Testis (tissue), 3 donors: ENCODE data around the gene TEKT5. TPM values are rescaled to one million over a fixed set of nuclear protein-coding genes. Genes with fewer than 3 reads are reported as not detected.
A peak's percentile ranks its signal among the peaks of the same experiment; 100 is the strongest.

Source experiments
- DNase-seq: peaks from one replicate; pipeline ENCODE4 v3.0.0-alpha.2; 2019
- H3K27ac ChIP-seq, 2 donors: fragments of 200-600 bp; sonication (generic); one replicate each; pipeline ENCODE4 v1.5.1; 2019
- H3K27me3 ChIP-seq: fragments of 200-600 bp; sonication (generic); one replicate; pipeline ENCODE4 v1.5.1; 2019
- H3K36me3 ChIP-seq: fragments of 200-600 bp; sonication (generic); one replicate; pipeline ENCODE4 v1.5.1; 2017; ENCODE audit warnings: low read depth; ENCODE audit errors: missing control alignments
- H3K4me1 ChIP-seq: fragments of 200-600 bp; sonication (generic); one replicate; pipeline ENCODE4 v1.5.1; 2019
- H3K4me3 ChIP-seq, 2 donors: fragments of 200-600 bp; sonication (generic); one replicate each; pipeline ENCODE4 v1.5.1; 2017 to 2019
- H3K9me3 ChIP-seq: fragments of 200-600 bp; sonication (generic); one replicate; pipeline ENCODE4 v1.5.1; 2017
- POLR2A ChIP-seq: fragments of 450-650 bp; IDR thresholded peaks from one replicate; pipeline ENCODE4 v1.6.1; 2017; ENCODE audit warnings: antibody characterized with exemption, mild to moderate bottlenecking, moderate library complexity
- WGBS, 2 donors: methylation state at CpG; one replicate each; pipeline ENCODE4 v1.1.5; 2018; 5-methylcytosine and 5-hydroxymethylcytosine counted together
- intact Hi-C: fragments of 100-400 bp; cut with DNase I; formaldehyde crosslinking; loops from one replicate; pipeline ENCODE4 v1.15.1; 2023; ENCODE audit warnings: low total_unique reads
- polyA plus RNA-seq: library from polyadenylated mRNA; stranded (reverse); fragments of 350-450 nt; fragmentation: Illumina TruSeq; extraction: RNeasy Lipid Tissue Mini Kit (QIAGEN cat#74804); gene quantifications from one replicate; pipeline ENCODE4 v1.2.3, GENCODE V29; 2014; ENCODE audit warnings: low read depth, low replicate concordance; ENCODE audit not compliant: insufficient read depth
- total RNA-seq, 2 donors: library from RNA; depleted of rRNA; stranded (reverse); fragments of >200 nt; gene quantifications; one replicate each; pipeline ENCODE4 v1.2.3, GENCODE V29; 2016
- TF ChIP-seq, protein P1 (sequence below), 3 experiments: fragments of 450-650 bp in 2 of 3; fragments of 200-600 bp in 1 of 3; sonication (generic) in 1 of 3; IDR thresholded peaks; one replicate each; pipeline ENCODE4 v1.5.1; 2016 to 2019; ENCODE audit warnings: antibody characterized with exemption in 3 of 3, mild to moderate bottlenecking in 2 of 3, moderate library complexity in 1 of 3

Gene TEKT5
- total and polyA plus RNA-seq, 3 donors from 2014 or later, result 20.7 to 69.1 (median 35.6) TPM

DNA sequence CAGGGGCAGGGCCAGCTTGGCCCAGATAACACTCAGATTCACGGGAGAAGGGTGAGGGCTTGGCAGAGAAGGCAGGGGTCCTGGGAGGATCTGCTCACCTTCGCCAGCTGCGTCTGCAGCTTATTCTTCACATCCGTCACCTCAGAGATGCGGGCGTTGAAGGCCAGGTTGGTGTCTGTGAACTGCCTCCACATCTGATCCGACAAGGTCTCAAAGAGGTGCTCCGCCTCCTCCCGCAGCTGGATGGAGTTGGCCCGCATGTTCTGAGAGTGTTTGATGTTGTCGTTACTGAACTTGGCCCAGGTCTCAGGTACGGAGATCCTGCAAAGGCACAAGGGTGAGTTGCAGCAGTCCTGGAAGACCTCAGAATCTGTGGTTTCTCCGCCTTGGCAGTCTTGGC, 18.9 kb downstream of the TEKT5 start:
- H3K4me1 ChIP-seq, result no peaks in the 10 kb centered on the region
- WGBS, 2 donors, result 91% methylated on average over 12 to 13 of the region's 13 CpGs
- TF ChIP-seq, protein P1, sequence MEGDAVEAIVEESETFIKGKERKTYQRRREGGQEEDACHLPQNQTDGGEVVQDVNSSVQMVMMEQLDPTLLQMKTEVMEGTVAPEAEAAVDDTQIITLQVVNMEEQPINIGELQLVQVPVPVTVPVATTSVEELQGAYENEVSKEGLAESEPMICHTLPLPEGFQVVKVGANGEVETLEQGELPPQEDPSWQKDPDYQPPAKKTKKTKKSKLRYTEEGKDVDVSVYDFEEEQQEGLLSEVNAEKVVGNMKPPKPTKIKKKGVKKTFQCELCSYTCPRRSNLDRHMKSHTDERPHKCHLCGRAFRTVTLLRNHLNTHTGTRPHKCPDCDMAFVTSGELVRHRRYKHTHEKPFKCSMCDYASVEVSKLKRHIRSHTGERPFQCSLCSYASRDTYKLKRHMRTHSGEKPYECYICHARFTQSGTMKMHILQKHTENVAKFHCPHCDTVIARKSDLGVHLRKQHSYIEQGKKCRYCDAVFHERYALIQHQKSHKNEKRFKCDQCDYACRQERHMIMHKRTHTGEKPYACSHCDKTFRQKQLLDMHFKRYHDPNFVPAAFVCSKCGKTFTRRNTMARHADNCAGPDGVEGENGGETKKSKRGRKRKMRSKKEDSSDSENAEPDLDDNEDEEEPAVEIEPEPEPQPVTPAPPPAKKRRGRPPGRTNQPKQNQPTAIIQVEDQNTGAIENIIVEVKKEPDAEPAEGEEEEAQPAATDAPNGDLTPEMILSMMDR (IDR thresholded peaks at IDR 0.05), result no peak
- no peak for TF ChIP-seq POLR2A

GRCh38 chr16:10675216-10675615, 19.5 kb downstream of the TEKT5 start:
- no peak overlapping the region for H3K27ac ChIP-seq
- H3K36me3 ChIP-seq, result no peaks in the 10 kb centered on the region
- H3K4me1 ChIP-seq, result no peaks in the 10 kb centered on the region
- 83 to 87% methylated on average over 11 of the region's 11 CpGs for WGBS, 2 donors
- H3K27me3 ChIP-seq, result no peaks in the 10 kb centered on the region
- H3K4me3 ChIP-seq, result no peak overlapping the region
- TF ChIP-seq POLR2A, result no peak
- TF ChIP-seq, protein P1 (IDR thresholded peaks at IDR 0.05), result no peak
- no peaks in the 10 kb centered on the region for H3K9me3 ChIP-seq
- intact Hi-C loops, result no loop called here
- no peak for DNase-seq

More for the DNA sequence above, 18.9 kb downstream of the TEKT5 start:
- Histone ChIP-seq H3K27me3 (no peaks in the 10 kb centered on the region), H3K9me3 (no peaks in the 10 kb centered on the region), H3K36me3 (no peaks in the 10 kb centered on the region), H3K27ac (no peak overlapping the region), H3K4me3 (no peak overlapping the region)
- intact Hi-C loops, result no loop called here
- DNase-seq, result no peak

DNA sequence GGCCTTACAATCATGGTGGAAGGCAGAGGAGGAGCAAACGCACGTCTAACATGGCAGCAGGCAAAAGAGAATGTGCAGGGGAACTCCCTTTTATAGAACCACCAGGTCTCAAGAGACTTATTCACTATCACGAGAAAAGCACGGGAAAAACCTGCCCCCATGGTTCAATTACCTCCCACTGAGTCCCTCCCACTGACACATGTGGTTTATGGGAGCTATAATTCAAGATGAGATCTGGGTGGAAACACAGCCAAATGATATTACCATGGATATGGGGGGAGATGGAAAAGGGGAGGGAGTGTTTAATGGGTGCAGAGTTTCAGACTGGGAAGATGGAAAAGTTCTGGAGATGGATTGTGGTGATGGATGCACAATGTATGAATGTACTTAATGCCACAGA, 23.0 kb downstream of the TEKT5 start:
- no peak overlapping the region for H3K4me3 ChIP-seq
- 42% methylated on average over 4 of the region's 4 CpGs for WGBS, 2 donors
- no peak for DNase-seq
- H3K27ac ChIP-seq, result no peak overlapping the region
- no peaks in the 10 kb centered on the region for H3K27me3 ChIP-seq
- no peaks in the 10 kb centered on the region for H3K9me3 ChIP-seq
- TF ChIP-seq, protein P1 (IDR thresholded peaks at IDR 0.05), result no peak
- TF ChIP-seq POLR2A, result no peak
- intact Hi-C loops, result no loop called here
- H3K4me1 ChIP-seq, result no peaks in the 10 kb centered on the region
- no peaks in the 10 kb centered on the region for H3K36me3 ChIP-seq

DNA sequence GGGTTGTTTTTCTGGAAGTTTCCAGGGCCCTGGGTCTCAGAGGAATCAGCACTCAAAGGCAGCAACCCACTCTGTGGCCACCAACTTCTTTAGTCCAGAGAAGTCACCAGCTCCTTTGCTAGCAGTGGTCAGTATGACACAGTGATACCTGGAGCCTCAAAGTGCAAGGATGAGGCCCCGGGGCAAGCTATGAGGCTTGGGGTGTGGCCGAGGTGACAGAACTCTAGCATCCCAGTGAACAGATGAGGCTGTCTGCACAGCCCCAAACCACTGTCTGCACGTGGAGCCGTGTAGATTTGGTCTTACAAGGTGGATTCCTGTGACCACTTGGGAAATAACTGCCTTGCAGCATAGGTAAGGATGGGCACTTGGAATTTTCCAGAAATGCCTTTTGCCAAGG, 24.9 kb downstream of the TEKT5 start:
- TF ChIP-seq, protein P1 (IDR thresholded peaks at IDR 0.05), result no peak
- TF ChIP-seq POLR2A, result no peak
- H3K4me1 ChIP-seq, result no peaks in the 10 kb centered on the region
- no peak overlapping the region for H3K4me3 ChIP-seq
- intact Hi-C loops, result no loop called here
- H3K9me3 ChIP-seq, result no peaks in the 10 kb centered on the region
- H3K27me3 ChIP-seq, result no peaks in the 10 kb centered on the region
- DNase-seq, result no peak
- no peak overlapping the region for H3K27ac ChIP-seq
- no peaks in the 10 kb centered on the region for H3K36me3 ChIP-seq
- 88 to 92% methylated on average over 3 to 4 of the region's 4 CpGs for whole genome bisulfite sequencing, 2 donors

DNA sequence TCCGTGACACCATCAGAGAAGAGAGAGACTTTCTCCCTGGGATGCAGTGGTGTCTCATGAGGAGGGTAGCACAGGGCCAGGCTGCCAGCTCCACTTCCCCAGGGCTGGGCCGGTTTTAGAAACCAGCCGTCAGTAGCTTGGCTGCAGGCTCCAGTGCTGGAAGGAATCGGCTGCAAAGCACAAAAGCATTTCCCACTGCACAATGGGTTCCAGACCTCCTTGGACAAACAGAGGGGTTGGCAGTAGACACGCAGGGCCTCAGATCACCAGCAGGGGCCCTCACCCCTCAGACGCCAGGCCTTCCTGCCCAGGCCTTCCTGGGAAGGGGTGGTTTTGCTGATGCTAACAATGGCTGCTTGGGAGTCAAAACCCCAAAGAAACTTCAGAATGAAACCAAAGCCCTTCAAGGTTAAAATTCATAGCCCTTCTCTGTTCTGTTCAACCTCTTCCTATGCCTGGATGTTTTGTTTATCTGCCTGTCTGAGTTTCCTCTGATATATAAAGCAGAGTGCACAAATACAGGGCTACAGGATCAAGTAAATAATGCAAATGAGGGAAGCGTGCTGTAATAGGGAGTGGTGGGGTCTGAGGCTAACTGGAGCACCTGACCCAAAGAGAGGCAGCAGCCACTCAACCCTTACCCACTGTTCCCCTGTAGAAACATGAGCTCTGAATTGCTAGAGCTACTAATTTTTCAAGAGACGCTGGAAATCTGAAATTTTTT, 26.2 kb downstream of the TEKT5 start:
- TF ChIP-seq, protein P1 (IDR thresholded peaks at IDR 0.05), result peak in 1 of 3 experiments; percentile 26
- no peak for TF ChIP-seq POLR2A
- H3K27ac ChIP-seq, result no peak overlapping the region
- H3K9me3 ChIP-seq, result no peaks in the 10 kb centered on the region
- H3K36me3 ChIP-seq, result no peaks in the 10 kb centered on the region
- WGBS, 2 donors, result 59 to 62% methylated on average over 6 to 8 of the region's 8 CpGs
- H3K27me3 ChIP-seq, result no peaks in the 10 kb centered on the region
- intact Hi-C loops, result no loop called here
- H3K4me1 ChIP-seq, result no peaks in the 10 kb centered on the region
- DNase-seq, result no peak
- no peak overlapping the region for H3K4me3 ChIP-seq
